GM21825 (cell line): ENCODE measurements around the gene CRIM1.

Source experiments
- ATAC-seq: cut with Tn5 transposase; IDR thresholded peaks from one replicate; pipeline ENCODE4 v1.9.1; 2021; ENCODE audit warnings: mild to moderate bottlenecking, moderate library complexity; ENCODE audit not compliant: unreplicated experiment

CRIM1 gene

GRCh38 chr2:36371070-36371874 is 15.7 kb downstream of the CRIM1 start:
- ATAC-seq = no peak

DNA sequence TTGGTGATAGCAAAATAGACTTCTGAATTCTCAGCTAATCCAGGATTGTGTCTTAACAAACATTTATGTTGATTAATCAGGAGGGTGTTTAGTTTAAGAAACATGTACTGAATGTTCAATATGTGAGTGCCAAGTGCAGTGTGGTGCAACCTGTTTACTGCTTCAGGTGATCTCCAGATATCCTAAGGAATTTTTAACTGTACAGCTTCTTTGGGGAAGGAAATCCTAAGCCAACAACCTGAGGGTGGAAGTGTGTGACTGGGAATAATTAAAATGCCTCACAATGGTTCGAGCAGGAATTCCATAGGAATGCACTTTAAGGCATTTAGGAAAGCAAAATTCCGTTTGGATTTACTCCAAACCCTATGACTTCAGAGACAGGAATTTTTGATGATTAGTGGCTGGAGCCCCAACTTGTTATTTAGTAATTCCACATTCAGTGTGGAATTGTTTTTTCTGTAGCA is 16.4 kb downstream of the CRIM1 start:
- ATAC-seq = no peak

DNA sequence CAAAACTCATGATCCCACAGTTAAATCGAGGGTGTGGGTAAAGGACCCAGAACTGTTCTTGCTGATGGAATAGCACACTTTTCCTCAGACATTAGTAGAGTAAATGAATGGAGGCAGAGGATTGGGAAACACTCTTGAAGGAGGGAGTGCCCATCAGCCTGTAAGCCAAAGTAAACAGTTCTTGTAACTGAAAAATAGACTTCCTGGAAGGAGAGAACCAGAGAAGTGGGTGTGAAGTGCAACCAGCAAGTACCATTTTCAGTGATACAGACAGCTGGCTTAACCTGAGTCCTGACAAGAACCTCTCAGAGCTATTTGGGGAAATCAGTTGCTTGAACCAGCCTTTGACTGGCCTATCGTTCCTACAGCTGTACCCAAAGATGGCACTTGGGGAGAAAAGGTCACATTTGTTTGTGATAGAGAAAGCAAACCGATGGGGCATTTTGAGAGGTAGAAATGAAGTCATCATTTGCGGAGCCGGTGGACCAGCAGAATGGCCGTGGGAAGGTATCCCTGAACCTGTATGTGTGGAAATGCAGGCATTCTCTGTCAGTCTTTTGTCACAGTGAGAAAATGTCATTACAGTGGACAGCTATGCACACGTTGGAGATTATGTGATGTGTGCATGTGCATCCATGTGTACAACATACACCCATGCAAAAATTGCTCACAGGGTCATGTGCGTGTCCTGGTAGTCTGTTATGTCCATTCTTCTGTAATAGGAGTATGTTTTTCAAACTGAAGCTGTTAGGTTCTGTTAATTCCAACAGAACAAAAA is 17.8 kb downstream of the CRIM1 start:
- no peak for ATAC-seq

DNA sequence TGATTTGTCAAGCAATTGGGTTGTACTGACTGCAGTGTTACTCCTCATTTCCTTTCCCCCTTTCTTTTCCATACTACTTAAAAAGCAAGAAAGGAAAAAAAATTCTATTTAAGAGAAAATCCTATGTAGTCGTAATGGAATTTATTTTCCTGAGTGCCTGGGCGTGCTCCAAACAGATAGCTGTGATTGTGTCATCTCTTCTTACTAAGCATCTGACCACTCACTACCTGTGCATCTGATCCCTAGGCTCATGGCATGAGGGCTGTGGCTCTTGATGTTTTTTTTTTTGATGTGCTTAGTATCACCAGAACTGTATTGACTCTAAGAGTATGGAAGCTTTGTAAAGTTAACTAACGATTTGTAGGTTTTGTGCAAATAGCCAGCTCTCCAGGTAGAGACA is 19.0 kb downstream of the CRIM1 start:
- no peak for ATAC-seq

DNA sequence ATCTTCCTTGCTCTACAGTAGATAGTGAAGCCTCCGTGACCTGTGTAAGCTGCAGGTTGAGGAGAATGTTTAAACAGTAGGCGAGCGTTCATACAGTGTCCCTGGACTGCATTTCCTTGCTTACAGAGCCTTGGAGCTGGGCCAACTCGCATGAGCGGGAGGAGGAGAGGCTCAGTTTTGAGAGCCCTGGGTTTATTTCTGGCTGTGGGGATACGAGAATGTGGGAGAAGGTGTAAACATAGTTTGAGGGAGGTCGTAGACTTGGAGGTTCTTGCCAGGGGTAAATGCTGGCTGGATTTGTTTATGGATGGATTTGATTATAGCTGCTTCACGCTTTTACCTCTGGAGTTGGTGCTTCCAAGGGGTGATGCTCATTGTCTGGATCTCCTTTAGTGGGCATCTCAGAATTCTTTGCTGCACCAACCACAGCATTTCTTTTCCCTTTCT is 20.8 kb downstream of the CRIM1 start:
- no peak for ATAC-seq

- ATAC-seq = no peak
Measured at GRCh38 chr2:36376992-36377738, 21.6 kb downstream of the CRIM1 start.

GRCh38 chr2:36379710-36380448 is 24.3 kb downstream of the CRIM1 start:
- ATAC-seq = no peak

DNA sequence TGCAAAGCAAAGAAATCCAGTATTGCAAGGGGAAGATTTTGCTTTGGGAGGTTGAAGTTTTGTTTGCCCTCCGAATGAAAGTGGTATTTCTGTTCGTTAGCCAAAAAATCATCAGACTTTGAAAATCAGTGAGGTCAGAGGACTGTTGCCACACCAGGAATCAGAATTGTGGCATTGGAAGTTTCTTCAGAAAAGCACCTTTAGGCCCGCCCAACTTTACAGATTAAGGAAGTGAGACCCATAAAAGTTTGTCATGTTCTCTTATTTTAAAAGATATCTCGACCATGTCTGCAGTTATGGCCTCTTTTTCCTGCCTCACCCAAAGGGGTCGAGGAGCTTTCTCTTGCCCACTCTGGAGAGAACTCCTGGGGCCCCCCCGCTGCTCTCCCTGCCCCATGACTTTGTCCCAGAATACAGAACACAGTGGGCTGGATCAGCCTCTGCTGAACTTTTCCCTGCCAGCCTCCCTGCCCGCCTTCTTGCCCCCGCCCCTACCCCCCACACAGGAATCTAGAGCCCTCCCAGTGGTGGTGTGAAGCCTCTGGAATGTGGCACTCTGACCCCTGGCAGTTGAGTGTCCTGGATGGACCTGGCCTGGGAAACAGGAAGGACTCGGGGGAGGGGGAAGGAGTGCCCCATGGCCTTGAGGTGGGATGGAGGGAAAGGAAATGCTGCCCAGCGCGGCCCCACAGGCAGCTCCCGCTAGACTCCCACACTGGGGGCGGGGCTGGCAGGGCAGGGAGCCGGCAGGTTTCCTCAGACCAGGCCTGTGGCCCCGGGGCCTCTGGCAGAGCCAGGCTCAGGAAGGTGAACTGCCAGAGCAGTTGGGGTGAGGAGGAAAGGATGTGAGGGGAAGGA is 25.3 kb downstream of the CRIM1 start:
- no peak for ATAC-seq

GRCh38 chr2:36381993-36382392 is 26.4 kb downstream of the CRIM1 start:
- ATAC-seq = no peak

- no peak for ATAC-seq
Measured at GRCh38 chr2:36382472-36382871, 26.9 kb downstream of the CRIM1 start.

- no peak for ATAC-seq
Measured at GRCh38 chr2:36383726-36384125, 28.1 kb downstream of the CRIM1 start.

GRCh38 chr2:36384454-36384853 is 28.9 kb downstream of the CRIM1 start:
- ATAC-seq = no peak

GRCh38 chr2:36385603-36386002 is 30.0 kb downstream of the CRIM1 start:
- no peak for ATAC-seq

DNA sequence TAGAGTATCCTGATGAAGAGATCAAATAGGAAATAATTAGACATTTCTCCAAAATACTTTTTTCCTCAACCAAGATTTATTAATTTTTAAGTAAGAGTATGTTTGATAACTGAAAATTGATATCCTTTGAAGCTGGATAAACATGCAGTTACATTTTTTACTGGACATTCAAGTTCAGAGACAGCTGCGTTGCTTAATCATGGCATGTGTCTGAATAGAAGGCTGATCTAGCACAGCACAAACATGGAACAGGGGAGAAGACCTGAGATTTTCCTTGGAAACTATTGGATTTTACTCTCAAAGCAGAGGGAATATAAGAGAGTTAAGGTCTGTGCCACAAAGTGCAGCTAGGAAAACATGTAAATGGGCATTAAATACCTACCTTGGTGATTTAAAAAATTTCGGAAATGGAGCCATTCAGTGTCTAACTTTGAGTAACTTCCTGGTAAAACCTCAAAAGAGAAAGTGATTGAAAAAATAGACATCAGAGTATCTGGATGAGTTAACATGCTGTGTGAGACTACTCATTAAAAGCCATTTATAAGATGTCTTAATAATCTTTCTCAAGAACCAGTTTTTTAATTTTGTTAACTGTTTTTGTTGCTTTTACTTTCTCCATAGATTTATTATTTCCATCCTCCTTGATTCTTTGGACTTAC is 31.8 kb downstream of the CRIM1 start:
- peak; percentile 56 for ATAC-seq

- ATAC-seq = no peak
Measured at GRCh38 chr2:36388472-36388871, 32.9 kb downstream of the CRIM1 start.

GRCh38 chr2:36389091-36389564 is 33.5 kb downstream of the CRIM1 start:
- no peak for ATAC-seq

DNA sequence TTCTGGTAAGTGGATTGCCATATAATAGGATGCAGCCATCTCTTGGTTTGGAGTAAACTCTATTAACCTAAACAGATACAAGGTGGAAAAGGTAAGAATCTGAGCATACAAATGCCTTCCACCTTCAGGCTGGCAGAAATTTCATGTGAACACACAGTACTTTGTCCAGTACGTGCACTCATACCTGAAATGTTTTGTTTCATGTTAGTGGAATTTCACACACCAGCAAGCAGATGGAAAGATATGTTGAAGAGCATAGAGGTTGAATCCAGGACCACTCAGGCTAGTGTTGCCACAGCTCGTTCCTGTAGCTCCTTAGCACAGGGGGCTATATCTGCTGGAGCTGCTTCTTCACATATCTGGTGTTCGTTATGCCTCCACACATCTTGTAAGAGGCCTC is 34.0 kb downstream of the CRIM1 start:
- ATAC-seq = no peak

GRCh38 chr2:36392571-36393255 is 37.1 kb downstream of the CRIM1 start:
- no peak for ATAC-seq
